ENCODE results near the gene PLEKHG4B.
"Not testable (repeated sequence)": the region's sequence is repeated elsewhere in the genome, so short reads cannot be mapped to it uniquely, and the experiment has no call there.

PLEKHG4B gene

DNA sequence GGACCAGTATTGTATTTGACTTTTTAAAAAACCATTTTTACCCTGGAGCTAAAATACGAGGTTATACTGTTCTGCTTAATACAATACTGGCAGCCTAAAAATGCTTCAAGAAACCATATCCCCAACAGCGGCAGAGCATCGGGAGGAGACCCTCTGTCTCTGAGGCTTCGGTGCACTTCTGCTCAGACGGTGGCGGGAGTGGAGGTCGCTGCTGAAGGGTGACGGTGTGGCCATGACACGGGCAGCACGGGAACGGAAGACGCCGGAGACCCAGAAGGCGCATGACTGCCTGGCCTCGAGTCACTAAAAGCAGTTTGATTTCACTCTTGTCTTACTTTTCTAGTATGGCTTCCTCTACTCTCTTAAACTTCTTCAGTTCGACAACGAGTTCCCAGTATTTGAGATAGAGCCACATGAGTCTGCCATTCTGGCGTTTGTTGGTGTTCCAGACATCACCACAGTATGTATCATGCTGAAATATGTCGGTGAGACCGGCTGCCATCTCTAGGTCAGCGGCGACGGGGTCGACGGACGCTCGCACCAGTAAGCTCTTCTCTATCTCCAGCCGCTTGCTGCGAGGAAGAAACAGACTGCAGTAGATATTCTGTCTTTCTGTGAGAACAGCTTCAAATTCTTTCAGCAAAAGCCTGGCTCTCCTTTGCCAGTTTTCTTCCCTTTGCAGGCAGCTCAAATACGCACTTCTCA, 113.2 kb downstream of the PLEKHG4B start:
- no peak for FAIRE-seq

DNA sequence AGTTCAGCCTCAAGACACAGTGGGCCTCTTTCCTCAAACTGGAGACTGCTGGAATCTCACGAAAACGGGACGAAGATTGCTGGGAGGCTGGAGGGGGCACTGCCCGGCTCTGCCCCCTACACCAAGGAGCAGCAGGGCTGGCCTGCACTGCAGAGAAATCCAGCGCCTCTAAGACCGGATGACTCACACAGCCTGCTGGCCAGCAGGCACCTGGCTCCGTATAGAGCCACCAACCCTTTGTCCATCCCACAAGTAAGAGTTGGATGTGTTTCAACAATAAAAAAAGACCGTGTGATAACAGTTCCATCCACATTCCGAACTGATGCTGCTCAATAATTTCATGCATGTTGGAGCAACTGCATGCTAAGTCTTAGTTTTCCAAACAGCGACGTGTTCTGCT, 114.4 kb downstream of the PLEKHG4B start:
- no peak for FAIRE-seq

DNA sequence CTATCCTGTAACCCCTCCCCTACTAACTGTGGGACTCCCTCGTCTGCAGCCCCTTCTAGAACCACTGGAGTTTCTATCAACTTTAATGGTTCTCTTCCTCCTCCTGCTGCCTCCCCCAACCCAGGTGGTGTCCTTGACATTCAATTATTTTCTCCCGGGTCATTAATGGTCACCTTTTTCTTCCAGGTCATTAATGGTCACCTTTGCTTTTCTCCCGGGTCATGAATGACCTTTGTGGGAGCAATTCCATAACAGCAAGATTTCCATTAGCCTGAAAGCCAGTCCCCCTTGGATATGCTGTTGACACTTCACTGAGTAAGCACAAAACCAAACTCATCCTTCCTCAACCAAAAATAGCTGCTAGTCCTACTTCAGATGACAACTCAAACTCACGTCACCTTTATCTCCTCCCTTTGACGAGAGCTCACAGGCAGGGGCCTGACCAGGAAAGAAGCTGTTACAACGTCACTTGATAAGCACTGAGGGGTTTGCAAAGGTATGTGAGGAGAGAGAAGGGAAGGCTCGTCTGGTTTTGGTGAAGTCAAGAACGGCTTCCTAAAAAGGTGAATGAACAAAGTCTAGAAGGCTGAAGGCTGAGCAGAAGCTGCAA, 115.1 kb downstream of the PLEKHG4B start:
- FAIRE-seq: no peak

DNA sequence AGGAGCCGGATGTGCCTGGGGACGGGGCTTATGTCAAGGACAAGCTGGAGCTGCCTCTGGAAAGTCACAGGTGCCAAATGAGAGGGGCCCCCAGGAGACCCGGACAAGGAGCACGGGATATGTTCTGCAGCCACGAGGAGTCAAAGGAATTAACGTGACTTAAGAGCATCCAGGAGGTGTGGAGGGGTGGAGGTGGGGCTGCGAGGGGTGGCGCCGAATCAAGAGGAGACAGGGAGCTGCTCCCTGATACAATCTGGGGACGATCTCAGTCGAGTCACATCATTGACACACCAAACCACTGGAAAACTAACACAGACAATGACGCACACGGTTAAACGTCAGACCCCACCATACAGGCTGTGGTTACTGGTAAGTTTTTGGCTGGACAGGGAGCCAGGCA, 115.6 kb downstream of the PLEKHG4B start:
- FAIRE-seq: no peak

DNA sequence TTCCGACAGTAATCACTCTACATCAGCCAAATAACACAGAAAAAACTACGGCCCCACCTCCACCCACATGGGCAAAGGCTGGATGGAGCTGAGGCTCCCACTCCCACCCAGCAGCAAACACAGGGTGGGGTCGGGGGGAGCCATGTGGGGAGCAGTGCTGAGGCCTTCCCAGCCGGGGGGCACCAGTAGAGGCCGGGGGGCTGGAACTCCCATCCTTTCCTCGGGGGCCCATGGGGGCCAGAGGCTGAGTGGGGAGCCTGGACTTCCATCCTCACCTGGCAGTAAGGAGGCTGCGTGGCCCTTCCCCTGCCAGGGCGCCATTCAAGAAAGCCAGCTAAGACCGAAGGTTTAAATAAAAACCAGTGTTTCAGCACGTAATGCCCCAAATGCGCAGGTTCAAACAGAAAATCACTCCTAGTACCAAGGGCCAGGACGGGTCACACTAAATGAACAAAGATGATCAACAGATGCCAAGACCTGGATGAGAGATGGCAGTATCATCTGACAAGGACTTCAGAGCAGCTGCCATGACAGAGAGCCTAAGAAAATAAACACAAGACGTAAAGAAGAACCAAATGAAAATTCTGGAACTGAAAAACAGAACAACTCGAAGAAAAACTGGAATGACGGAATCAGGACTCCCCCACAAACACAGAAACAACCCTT, 116.6 kb downstream of the PLEKHG4B start:
- FAIRE-seq: no peak

DNA sequence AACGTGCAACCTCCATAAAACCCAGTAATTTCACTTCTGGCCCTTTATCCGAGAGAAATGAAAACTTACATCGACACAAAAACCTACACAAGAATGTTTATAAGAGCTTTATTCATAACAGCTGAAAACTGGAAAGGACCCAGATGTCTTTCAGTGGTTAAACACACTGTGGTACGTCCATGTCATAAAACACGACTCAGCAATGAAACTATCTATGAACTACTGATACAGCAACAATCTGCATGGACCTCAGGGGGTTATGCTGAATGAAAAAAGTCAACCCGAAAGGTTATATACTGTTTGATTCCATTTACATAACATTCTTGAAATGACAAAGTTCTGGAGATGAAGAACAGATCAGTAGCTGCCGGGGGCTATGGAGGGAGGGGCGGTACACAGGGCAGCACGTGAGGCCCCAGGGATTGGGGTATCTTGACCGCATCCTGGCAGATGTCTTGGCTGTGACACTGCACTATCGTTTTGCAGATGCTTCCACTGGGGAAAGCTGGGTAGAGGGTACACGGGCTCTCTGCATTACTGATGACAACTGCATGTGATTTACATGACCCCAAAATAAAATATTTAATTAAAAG, 121.9 kb downstream of the PLEKHG4B start:
- FAIRE-seq: no peak

DNA sequence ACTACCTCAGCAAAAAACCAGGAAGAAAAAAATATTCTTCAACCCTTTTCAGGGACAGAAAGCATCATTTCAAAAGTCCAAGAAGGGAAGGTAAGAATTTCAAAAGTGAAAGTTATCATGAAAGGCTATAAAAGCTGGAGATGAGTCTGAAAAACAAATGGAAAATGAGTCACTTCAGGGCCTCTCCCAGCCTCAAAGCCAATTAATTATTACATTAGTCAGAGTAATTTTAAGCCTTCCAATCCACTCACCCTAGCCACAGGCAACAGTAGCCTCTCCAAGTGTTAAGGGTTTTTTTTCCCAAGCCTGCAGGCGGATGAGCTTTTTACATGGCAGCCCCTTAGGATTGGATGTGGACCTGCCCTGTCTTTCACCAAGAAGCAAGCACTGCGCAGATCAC, 123.3 kb downstream of the PLEKHG4B start:
- not testable (repeated sequence) for FAIRE-seq

DNA sequence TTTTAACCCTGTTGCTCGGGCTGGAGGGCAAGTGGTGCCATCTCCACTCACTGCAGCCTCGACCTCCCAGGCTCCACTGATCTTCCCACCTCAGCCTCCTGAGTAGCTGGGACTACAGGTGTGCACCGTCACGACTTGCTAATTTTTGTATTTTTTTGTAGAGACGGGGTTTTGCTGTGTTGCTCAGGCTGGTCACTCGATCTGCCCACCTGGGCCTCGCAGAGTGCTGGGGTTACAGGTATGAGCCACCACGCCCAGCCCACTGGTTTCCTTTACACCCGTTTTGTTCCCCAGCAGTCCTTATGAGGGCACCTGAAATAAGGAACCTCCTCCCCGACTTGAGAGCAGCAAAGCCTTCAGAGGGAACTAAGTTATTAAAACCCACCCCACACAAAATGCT, 124.1 kb downstream of the PLEKHG4B start:
- FAIRE-seq: not testable (repeated sequence)

DNA sequence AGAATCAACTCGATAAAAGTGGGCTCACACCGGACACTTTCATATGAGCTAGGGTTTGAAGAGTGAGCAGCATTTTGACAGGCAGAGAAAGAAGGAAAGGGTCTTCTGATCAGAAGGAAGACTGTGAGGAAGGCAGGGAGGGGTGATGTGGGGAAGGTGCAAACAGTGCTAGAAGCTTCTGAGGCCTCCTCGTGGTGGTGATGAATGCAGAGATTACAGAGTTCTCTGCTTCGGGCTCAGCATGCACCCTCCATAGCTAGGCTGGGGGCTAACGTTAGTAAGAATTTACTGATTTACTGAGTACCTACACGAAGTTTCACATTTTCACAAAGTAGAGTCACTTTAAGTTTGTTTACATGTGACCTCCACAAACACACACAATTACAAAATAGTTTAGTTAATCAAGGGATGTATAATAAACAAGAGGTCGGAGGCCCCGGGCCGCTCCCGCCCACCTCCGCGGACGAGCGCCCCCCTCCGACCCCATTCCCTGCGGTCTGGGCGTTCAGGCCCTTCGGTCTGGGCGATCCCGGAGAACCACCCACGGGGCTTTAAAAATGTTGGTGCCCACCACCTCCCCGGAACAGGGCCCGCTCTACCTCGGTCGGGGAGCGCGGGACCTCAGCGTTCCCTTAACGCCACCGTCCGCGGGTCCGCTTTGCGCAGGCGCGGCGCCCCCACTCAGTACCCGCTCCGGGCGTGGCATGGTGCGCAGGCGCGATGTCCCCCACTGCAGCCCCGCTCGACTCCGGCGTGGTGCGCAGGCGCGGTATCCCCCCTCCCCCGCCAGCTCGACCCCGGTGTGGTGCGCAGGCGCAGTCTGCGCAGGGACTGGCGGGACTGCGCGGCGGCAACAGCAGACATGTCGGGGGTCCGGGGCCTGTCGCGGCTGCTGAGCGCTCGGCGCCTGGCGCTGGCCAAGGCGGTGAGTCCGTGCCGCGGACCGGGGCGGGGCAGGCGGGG, 125.8 kb downstream of the PLEKHG4B start, which contains the start of the genes CCDC127 and SDHA:
Gene CCDC127 (minus strand): TSS at position 660 of the 963 bp plus-strand sequence. CDS start 1,304 bp downstream, outside the sequence.
Gene SDHA (plus strand): TSS at position 827 of the 963 bp plus-strand sequence. CDS start 36 bp downstream, at position 863.
- not testable (repeated sequence) for FAIRE-seq

DNA sequence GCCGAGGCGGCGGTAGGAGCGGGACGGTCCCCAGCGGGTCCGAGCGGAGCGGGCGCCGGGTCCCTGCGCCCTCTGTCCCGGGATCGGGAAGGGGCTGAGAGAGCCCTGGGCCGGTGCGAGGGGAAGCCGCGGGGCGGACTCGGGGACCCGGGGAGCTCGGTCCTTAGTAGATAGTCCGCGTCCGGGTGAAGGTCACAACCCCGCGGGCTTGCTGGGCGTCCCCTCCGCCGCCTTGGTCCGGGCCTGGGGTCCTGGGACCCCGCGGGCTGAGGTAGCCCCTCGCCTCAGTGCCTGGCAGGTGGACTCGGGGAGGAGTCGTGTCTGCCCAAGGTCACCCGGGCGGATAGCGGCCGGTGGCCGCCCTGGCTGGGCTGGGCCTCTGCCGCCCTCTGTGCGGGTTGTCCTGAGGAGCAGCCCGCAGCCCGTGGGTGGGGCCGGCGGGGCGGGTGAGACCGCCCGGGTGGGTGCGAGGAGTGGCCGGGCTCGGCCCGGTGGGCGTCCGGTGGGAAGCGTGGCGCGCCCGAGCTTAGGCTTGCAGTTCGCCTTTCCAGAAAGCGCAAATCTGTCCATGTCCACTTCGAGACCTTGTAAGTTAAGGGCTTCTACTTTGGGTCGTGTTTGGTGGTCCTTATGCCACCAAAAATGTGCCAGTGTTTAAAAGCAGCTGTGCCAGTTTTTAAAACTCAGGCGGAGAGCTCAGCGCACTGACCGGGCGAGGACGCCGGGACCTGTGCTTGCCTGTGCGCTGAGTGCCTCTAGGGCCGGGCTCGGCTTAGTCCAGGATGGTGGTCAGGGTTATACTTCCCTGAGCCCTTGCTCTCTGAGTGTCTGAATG, 126.7 kb downstream of the PLEKHG4B start:
- FAIRE-seq: no peak

DNA sequence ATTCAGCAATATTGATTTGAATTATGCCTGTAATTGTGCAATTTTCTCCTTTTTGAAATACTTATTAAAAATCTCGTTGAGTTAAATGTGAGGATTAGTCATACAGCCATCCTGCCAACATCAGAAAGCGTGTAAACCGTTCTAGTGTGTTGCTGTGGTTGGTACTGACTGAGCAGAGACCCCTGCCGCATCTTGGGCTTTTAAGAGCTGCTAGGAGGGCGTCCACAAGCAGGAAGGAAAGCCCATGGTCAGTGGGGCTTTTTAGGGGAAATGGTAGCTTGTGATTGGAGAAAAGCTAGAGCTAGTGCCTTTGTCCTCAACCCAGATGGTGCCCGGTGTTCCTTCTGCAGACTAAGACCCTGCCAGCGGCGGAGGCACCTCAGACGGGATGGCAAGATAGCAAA, 127.5 kb downstream of the PLEKHG4B start:
- FAIRE-seq: no peak

DNA sequence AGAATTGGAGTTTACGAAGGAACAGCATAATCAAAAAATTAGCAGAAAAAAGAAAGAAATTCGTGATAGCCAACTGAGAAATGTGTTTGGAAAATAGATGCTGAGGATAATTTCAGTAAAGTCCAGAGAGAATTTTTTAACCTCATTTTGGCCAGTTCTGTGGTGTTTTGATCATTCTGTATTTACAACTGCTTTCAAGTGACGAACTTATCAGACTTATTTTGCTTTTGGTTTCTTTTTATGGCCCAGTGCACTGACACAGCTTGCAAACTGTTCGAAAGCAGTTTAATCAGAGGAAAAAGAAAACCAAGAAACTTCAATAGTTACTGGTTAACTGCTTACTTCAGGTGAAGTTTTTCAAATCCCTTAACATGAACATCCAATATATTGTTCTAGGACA, 128.0 kb downstream of the PLEKHG4B start:
- FAIRE-seq: no peak

DNA sequence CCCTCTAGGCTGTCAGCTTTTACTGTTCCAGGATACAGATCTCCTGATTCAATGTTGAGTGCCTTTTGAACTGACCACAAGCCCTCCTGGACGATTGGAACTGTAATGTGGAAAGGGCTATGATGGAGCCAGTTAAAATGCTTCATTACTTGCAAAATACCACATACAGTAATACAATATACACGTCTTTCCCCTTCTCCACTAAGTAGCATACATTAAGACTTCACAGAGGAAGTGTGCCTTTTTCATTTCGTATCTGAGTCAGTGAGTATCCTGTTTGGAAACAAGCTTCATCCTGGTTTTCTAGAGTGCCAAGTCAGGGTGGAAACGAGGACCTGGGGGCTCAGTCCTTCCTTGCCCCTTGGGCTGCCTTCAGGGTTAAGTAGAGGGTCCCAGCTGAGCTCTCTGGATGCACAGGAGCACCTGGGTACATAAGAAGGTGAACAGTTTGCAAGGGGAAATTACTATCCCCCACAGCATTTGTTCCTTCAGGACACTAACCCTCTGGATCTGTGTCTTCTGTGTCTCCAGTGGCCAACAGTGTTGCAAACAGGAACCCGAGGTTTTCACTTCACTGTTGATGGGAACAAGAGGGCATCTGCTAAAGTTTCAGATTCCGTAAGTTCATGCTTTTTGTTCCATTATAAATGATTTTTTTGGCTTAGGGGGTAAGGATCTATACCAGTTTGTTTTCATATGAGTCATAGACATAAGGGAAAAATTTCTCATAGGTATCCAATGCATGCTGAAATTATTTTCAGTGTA, 131.2 kb downstream of the PLEKHG4B start:
- FAIRE-seq: not testable (repeated sequence)

DNA sequence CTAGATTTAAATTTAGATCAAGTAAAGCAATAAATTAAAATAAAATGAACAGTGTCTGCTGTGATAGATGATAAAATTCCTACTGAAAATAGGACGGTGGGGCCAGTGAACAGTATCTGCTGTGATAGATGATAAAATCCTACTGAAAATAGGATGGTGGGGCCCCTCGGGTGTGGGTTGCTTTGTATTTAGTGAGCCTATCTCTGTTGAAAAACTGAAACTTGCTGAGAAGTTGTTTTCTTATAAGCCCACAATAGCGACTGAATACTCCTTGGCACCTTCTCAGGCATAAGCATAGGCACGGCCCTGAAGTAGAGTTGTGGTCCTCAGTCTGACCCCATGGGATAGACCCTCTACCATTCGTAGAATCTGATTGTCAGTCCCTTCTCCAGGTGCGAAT, 131.8 kb downstream of the PLEKHG4B start:
- no peak for FAIRE-seq

DNA sequence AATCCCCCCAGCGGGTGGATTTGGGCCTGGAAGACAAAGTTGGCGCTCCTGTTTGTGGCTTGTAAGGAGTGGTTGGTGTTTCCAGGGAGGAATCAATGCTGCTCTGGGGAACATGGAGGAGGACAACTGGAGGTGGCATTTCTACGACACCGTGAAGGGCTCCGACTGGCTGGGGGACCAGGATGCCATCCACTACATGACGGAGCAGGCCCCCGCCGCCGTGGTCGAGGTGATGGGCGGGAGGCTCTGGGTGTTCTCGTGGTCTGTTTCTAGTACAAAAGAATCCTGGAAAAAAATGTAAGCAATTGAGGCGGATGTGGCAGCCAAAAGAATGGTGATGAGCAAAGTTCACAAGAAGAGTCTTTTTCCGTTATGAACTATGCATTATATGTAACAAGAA, 133.4 kb downstream of the PLEKHG4B start:
- no peak for FAIRE-seq

DNA sequence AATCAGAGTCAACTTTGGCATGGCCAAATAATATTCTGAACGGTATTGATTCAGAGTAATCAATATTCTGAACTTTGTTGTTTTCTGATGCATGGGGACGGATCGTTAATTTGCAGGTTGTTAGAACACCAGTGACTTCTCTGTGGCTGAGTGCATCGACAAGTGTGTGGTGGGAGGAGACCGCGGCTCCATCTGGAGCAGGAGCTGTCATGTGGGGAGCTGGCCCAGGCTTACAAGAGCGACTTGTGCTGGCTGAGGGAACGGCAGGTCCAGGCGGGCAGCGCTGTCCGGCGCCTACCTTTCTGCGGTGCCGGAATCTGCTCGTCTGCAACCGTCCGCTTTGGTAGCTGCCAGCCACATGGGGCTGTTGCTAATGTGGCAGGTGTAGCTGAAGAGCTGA, 135.4 kb downstream of the PLEKHG4B start:
- FAIRE-seq: not testable (repeated sequence)

DNA sequence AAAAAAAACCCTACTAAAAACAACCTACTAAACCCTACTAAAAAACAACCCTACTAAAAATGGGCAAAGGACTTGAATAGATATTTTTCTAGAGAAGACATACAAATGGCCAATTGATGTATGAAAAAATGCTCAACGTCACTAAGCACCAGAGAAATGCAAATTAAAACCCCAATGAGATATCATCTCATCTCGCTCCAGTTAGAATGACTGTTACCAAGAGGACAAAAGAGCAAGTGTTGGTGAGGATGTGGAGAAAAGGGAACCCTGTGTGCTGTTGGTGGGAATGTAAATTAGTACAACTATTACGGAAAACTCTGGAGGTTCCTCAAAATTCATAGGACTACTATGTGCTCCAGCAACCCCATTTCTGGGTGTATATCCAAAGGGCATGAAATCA, 136.9 kb downstream of the PLEKHG4B start:
- FAIRE-seq: no peak

DNA sequence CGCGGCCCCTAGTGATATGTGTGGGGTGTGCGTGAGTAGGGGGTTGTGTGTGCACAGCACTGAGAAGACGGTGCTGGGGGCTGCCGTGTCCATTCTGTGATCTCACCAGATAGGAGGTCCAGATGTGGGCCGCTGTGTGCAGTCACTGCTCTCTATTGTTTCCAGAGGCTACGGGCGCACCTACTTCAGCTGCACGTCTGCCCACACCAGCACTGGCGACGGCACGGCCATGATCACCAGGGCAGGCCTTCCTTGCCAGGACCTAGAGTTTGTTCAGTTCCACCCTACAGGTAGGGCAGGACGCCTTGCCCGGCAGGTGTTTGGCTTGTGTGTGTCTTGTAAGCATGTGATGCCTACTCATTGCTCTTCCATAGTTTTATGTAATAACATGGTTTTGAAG, 138.7 kb downstream of the PLEKHG4B start:
- no peak for FAIRE-seq

DNA sequence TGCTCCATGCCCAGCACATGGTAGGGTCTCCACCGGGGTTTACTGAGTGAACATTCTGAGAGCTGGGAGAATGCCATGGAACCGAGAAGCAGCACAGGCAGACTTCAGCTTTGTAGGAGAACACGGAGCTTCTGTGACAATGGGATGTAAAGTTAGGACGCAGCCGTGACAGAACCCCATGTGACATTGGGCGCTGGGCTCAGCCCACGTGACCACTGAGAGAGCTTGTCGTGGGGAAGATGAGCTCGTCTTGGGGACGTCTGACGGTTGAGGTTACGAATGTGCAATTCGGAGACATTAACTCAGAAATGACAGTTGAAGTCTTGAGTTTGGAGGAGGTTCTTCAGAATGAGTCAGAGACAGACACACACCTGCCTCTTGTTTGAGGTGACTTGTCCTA, 139.7 kb downstream of the PLEKHG4B start:
- FAIRE-seq: no peak

DNA sequence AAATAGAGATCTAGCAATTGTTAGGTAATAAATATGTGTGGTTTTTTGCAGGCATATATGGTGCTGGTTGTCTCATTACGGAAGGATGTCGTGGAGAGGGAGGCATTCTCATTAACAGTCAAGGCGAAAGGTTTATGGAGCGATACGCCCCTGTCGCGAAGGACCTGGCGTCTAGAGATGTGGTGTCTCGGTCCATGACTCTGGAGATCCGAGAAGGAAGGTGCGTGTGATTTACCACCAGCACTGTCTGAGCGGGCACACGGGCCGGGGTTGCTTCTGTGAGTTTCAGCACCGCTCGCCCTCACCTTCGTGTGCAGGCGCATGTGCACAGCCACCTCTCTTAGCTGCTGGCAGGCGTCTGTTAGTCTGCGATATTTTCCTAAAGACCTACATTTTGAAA, 141.5 kb downstream of the PLEKHG4B start:
- not testable (repeated sequence) for FAIRE-seq

DNA sequence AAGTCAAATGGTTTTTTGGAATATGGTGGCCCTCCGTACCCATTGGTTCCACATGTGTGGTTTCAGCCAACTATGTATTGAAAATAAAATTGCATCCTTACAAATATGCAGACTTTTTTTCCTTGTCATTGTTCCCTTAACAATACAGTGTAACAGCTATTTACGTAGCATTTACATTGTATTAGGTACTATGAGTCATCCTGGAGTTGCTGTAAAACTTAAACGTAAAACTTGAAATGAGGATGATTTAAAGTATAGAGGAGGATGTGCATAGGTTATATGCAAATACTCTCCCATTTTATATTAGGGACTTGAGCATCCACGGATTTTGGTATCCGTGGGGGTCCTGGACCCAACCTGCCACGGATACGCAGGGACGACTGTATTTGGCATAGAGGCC, 142.5 kb downstream of the PLEKHG4B start:
- FAIRE-seq: no peak

Data from A204.1 (cell line).